ENCODE measurements around the gene CLDN16. TPM values are rescaled to one million over a fixed set of nuclear protein-coding genes. Genes with fewer than 3 reads are reported as not detected.

CLDN16 gene
- total and polyA plus RNA-seq, 9 of the 15 experiments (the other 6 are each of a cell fraction or from before 2014, with no cell fraction given): 0.04 to 0.11 (median 0.04) TPM; not detected in 6

DNA sequence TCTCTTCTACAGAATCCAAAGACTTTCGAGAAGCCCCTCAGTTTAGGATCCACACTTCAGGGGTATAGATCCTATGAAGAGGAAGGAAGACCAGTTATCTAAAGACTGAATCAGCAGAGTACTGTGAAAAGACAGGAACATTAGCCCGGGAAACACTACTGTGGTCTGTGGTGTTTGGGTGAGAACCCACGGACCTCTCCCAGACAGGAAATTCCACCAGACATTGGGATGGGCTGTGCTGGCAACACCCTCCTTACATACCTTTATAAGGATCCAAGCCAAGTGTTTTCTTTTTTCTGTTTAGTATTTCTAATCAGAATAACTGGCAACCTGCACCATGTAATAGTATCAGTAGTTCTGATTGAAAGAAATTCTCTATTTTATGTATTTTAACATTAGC is 47.7 kb downstream of the CLDN16 start:
- no peak for FAIRE-seq
- CTCF ChIA-PET (ENCODE audit: low intra/inter-chr PET ratio): no interaction called here
- Histone ChIP-seq H3K79me2 (ENCODE audit: control insufficient read depth, insufficient read depth, low read length) (no peaks in the 10 kb centered on the region), H3K4me3 (no peak overlapping the region), H3K36me3 (ENCODE audit: control insufficient read depth, insufficient read depth, low read length) (no peaks in the 10 kb centered on the region), H3K27ac (ENCODE audit: extremely low read depth, low read depth, low read length) (no peak overlapping the region), H3K4me1 (replicated peaks in 1 of 2; ENCODE audit: control insufficient read depth in 2 of 2, insufficient read depth in 2 of 2, low read length in 2 of 2) (no peaks in the 10 kb centered on the region), H3K27me3 (ENCODE audit: control insufficient read depth in 2 of 2, insufficient read depth in 2 of 2, low read length in 2 of 2) (no peaks in the 10 kb centered on the region), H3K9ac (ENCODE audit: insufficient read depth in 1 of 2, low read depth in 2 of 2, low read length in 2 of 2) (no peak overlapping the region), H4K20me1 (replicated peaks; ENCODE audit: control insufficient read depth, insufficient read depth, low read length) (no peaks in the 10 kb centered on the region), H2AFZ (ENCODE audit: low read depth, low read length) (no peak overlapping the region), H3K4me2 (ENCODE audit: insufficient read depth, low read length) (no peak overlapping the region), H3K9me3 (replicated peaks; ENCODE audit: control insufficient read depth, insufficient read depth, low read depth, low read length) (no peaks in the 10 kb centered on the region; the same call in 1 of the 2 replicates), H3K9me1 (ENCODE audit: control insufficient read depth, insufficient read depth, low read length) (no peaks in the 10 kb centered on the region)
- DNase-seq (ENCODE audit: extremely low read depth in 1 of 4, low spot score in 3 of 4): no peak
- no peak for ATAC-seq
- TF ChIP-seq, protein P1, sequence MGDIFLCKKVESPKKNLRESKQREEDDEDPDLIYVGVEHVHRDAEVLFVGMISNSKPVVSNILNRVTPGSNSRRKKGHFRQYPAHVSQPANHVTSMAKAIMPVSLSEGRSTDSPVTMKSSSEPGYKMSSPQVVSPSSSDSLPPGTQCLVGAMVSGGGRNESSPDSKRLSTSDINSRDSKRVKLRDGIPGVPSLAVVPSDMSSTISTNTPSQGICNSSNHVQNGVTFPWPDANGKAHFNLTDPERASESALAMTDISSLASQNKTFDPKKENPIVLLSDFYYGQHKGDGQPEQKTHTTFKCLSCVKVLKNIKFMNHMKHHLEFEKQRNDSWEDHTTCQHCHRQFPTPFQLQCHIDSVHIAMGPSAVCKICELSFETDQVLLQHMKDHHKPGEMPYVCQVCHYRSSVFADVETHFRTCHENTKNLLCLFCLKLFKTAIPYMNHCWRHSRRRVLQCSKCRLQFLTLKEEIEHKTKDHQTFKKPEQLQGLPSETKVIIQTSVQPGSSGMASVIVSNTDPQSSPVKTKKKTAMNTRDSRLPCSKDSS (IDR thresholded peaks at IDR 0.05; ENCODE audit: low read depth, partially characterized antibody): no peak
- TF ChIP-seq ESRRB (CRISPR knock-in tag; IDR thresholded peaks at IDR 0.05; ENCODE audit: borderline replicate concordance) (no peak), DIDO1 (tag; IDR thresholded peaks at IDR 0.05; ENCODE audit: low read depth) (no peak), ZNF184 (CRISPR knock-in tag; IDR thresholded peaks at IDR 0.05) (no peak), MTF1 (CRISPR knock-in tag; IDR thresholded peaks at IDR 0.05; ENCODE audit: borderline replicate concordance) (no peak), SRSF1 (IDR thresholded peaks at IDR 0.05; ENCODE audit: low read depth, low read length) (no peak), HLTF (IDR thresholded peaks at IDR 0.05) (no peak), IRF2 (CRISPR knock-in tag; IDR thresholded peaks at IDR 0.05) (no peak), NCOA6 (IDR thresholded peaks at IDR 0.05) (no peak)
- TF ChIP-seq, protein P2, sequence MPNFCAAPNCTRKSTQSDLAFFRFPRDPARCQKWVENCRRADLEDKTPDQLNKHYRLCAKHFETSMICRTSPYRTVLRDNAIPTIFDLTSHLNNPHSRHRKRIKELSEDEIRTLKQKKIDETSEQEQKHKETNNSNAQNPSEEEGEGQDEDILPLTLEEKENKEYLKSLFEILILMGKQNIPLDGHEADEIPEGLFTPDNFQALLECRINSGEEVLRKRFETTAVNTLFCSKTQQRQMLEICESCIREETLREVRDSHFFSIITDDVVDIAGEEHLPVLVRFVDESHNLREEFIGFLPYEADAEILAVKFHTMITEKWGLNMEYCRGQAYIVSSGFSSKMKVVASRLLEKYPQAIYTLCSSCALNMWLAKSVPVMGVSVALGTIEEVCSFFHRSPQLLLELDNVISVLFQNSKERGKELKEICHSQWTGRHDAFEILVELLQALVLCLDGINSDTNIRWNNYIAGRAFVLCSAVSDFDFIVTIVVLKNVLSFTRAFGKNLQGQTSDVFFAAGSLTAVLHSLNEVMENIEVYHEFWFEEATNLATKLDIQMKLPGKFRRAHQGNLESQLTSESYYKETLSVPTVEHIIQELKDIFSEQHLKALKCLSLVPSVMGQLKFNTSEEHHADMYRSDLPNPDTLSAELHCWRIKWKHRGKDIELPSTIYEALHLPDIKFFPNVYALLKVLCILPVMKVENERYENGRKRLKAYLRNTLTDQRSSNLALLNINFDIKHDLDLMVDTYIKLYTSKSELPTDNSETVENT (CRISPR knock-in tag; IDR thresholded peaks at IDR 0.05): no peak
- intact Hi-C loops (cut with micrococcal nuclease): no loop called here
- POLR2A ChIA-PET: no interaction called here
- 0% methylated on average over 3 of the region's 3 CpGs for WGBS (ENCODE audit: insufficient coverage, low coverage, missing lambda C conversion rate)
- in situ Hi-C loops (cut with MboI): no loop called here
- no TSS peak for BruUV-seq (replicated peaks)
